RWPE2 (cell line): ENCODE results near the gene MRPS35.
A peak's percentile ranks its signal among the peaks of the same experiment; 100 is the strongest.

Source experiments
- ATAC-seq: fragments of 200-7000 bp; cut with Tn5 transposase; 3 replicates; pipeline ENCODE4 v1.9.1; 2021; ENCODE audit warnings: low read depth
- DNase-seq: peaks from one replicate; pipeline ENCODE4 v3.0.0-alpha.2; 2020; ENCODE audit warnings: low spot score
- H3K27ac ChIP-seq: fragments of 450-650 bp; 2 replicates; pipeline ENCODE4 v1.5.1; 2017; ENCODE audit warnings: mild to moderate bottlenecking; ENCODE audit not compliant: poor library complexity, severe bottlenecking
- H3K27me3 ChIP-seq: fragments of 250-450 bp; sonication (Bioruptor Pico); 2 replicates; pipeline ENCODE4 v1.5.1; 2021; ENCODE audit warnings: mild to moderate bottlenecking, moderate library complexity; ENCODE audit not compliant: insufficient read depth, poor library complexity, severe bottlenecking
- H3K36me3 ChIP-seq: fragments of 250-450 bp; sonication (Bioruptor Pico); 2 replicates; pipeline ENCODE4 v1.5.1; 2020; ENCODE audit warnings: low read depth, mild to moderate bottlenecking, moderate library complexity
- H3K4me1 ChIP-seq: fragments of 250-450 bp; sonication (Bioruptor Pico); 2 replicates; pipeline ENCODE4 v1.5.1; 2021; ENCODE audit warnings: mild to moderate bottlenecking, moderate library complexity; ENCODE audit not compliant: insufficient read depth, poor library complexity, severe bottlenecking
- H3K4me3 ChIP-seq: fragments of 250-450 bp; sonication (Bioruptor Pico); 2 replicates; pipeline ENCODE4 v1.5.1; 2021; ENCODE audit warnings: mild to moderate bottlenecking, moderate library complexity; ENCODE audit not compliant: severe bottlenecking
- H3K9me3 ChIP-seq: fragments of 250-450 bp; sonication (Bioruptor Pico); 2 replicates; pipeline ENCODE4 v1.5.1; 2021; ENCODE audit warnings: mild to moderate bottlenecking, moderate library complexity; ENCODE audit not compliant: severe bottlenecking
- TF ChIP-seq, protein P1 (sequence below): fragments of 450-650 bp; IDR thresholded peaks from one replicate; pipeline ENCODE4 v1.5.1; 2017; ENCODE audit warnings: mild to moderate bottlenecking, moderate library complexity; ENCODE audit not compliant: poor library complexity, severe bottlenecking

Gene MRPS35

DNA sequence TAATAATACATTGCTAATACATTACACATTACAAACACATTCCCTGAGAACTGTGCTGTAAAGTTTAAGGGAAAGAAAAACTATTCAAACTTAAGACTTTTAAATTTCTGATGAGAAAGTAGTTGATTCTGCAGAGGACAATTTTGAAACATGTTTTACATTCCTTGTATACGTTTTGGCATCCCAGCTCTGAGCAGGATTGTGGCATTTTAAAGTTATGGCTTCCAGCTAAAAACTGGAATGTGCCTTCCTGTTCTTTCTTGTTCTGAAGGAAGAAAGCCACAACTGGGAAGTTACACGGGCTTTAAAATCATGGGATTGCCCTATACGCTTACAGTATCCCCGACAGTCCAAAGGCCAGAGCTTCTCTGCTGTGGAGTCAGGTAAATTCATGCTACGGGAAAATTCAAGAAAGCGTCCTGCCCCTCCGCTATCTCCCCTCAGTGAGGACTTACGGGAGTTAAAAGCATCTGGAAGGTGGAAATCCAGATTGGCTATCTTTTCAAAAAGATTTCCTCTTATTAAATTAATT lies 58.6 kb downstream of the MRPS35 start:
- Histone ChIP-seq H3K27ac (no peak overlapping the region), H3K36me3 (no peaks in the 10 kb centered on the region), H3K9me3 (no peaks in the 10 kb centered on the region), H3K4me1 (peaks cover 19% of the 10 kb centered on the region), H3K4me3 (no peak overlapping the region), H3K27me3 (no peaks in the 10 kb centered on the region)
- TF ChIP-seq, protein P1, sequence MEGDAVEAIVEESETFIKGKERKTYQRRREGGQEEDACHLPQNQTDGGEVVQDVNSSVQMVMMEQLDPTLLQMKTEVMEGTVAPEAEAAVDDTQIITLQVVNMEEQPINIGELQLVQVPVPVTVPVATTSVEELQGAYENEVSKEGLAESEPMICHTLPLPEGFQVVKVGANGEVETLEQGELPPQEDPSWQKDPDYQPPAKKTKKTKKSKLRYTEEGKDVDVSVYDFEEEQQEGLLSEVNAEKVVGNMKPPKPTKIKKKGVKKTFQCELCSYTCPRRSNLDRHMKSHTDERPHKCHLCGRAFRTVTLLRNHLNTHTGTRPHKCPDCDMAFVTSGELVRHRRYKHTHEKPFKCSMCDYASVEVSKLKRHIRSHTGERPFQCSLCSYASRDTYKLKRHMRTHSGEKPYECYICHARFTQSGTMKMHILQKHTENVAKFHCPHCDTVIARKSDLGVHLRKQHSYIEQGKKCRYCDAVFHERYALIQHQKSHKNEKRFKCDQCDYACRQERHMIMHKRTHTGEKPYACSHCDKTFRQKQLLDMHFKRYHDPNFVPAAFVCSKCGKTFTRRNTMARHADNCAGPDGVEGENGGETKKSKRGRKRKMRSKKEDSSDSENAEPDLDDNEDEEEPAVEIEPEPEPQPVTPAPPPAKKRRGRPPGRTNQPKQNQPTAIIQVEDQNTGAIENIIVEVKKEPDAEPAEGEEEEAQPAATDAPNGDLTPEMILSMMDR: no peak
- DNase-seq: no peak
- no peak for ATAC-seq

DNA sequence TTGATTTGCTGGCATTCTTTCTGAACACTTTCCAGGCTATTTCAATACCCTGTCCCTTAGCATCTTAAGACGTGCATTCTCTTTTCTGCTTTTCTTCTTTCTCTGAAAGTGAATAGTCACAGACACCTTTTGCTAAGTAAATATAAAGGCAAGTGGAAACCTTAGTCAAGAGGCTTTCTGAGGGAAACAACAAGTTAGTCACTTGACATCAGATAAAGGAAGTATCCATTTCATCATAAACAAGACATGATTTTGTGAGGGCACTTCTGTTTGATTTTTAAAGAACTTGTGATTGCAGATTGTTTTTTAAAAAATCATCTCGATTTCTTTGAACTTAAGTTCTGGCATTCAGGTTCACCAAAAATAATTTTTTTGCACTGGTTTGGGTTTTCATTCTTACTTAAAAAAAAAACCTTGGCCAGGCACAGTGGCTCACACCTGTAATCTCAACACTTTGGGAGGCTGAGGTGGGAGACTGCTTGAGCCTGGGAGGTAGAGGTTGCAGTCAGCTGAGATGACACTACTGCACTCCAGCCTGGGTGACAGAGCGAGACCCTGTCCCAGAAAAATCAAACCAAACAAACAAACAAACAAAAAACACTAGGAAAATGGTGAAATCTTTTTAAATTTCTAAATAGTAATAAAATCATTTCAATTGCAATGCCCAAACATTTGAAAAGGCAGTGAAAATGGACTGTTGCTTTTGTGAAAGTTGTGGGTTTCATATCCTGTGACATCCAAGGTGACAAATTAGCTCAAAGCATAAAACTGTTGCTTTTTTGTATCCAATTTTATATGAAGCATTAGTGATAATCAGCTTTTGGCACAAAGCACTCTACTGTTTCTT lies 61.1 kb downstream of the MRPS35 start:
- Histone ChIP-seq H3K4me3 (no peak overlapping the region), H3K36me3 (no peaks in the 10 kb centered on the region), H3K4me1 (peaks cover 19% of the 10 kb centered on the region), H3K27me3 (no peaks in the 10 kb centered on the region), H3K9me3 (no peaks in the 10 kb centered on the region), H3K27ac (peak overlapping the region; percentile 50)
- ATAC-seq: no peak
- TF ChIP-seq, protein P1: no peak
- DNase-seq: no peak

DNA sequence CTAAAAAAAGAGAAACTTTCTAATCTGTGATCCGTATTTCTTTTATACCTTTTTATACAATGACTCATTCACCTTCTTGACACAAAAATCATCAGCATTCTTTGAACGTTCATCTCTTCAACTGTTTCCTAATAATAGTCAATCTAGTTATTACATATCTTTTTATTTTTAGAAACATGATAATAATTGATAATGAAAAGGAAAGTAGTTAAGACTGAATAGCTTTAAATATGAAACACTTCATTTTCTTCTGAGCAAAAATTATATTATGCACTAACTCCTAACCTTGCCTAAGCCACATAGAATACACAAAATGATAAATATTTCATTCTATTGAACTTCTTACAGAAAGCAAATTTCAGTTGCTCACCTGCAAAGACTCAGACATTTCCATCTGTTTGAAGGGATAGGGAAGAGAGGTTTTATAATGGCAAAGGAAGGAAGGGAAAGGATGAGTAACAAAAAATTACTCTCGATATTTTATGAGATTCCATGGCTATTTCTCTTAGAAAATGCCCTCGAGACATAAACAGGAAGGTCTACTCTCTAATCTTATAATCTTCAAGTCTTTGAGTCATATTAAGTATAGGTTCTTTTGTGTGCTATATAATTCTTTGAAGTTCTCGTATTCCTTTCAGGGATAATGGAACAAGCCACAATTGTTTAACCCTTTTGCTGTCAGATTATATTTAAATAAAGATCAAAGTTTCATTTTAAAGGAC lies 61.9 kb downstream of the MRPS35 start:
- Histone ChIP-seq H3K36me3 (no peaks in the 10 kb centered on the region), H3K4me3 (no peak overlapping the region), H3K9me3 (no peaks in the 10 kb centered on the region), H3K27me3 (no peaks in the 10 kb centered on the region), H3K4me1 (peaks cover 19% of the 10 kb centered on the region), H3K27ac (peak overlapping the region; percentile 50)
- no peak for DNase-seq
- TF ChIP-seq, protein P1: no peak
- ATAC-seq: peak; percentile 76

DNA sequence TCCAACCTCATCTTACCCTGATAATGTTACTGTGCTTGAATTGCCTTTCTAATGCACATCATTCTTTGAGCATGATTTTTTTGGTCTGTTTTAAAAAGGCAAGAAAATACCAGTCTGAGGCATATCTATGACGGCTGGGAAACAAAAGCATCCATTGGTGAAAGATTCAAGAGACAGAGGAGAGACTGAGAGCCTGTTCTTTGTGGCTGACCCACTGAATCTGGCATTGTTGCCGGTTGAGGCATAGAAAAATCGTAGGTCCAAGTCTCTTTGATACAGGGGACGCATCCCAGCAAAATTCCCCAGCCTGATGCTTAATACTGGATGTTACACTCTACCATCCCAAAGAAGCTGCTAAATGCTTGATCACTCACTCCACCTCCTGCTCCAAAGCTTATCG lies 66.5 kb downstream of the MRPS35 start:
- TF ChIP-seq, protein P1: no peak
- Histone ChIP-seq H3K9me3 (no peaks in the 10 kb centered on the region), H3K36me3 (peaks cover 2% of the 10 kb centered on the region; the same call in 1 of the 2 replicates), H3K4me1 (peaks cover 11% of the 10 kb centered on the region), H3K4me3 (no peak overlapping the region), H3K27ac (no peak overlapping the region), H3K27me3 (no peaks in the 10 kb centered on the region)
- ATAC-seq (no peak), DNase-seq (no peak)
